WTC11 (cell line): ENCODE data around the gene MAGI2. TPM values are rescaled to one million over a fixed set of nuclear protein-coding genes. Genes with fewer than 3 reads are reported as not detected.

Experiments used
- ATAC-seq: fragments of 200-7000 bp; cut with Tn5 transposase; 2 replicates; pipeline ENCODE4 v1.10.0; 2021; ENCODE audit warnings: mild to moderate bottlenecking, moderate library complexity
- CTCF ChIA-PET: fragments of 300-600 bp; sonication (Branson Sonifier 250); formaldehyde crosslinking; loops from one replicate; lab custom pipeline; 2021; ENCODE audit warnings: antibody characterized with exemption; lab: Charles Lee
- POLR2A ChIA-PET: fragments of 350-600 bp; sonication (Branson Sonifier 250); formaldehyde crosslinking; loops from one replicate; lab custom pipeline; 2021; ENCODE audit warnings: antibody characterized with exemption; lab: Charles Lee
- DNase-seq: peaks from one replicate; pipeline ENCODE4 v3.0.0; 2021; ENCODE audit warnings: low spot score
- H3K27ac Mint-ChIP-seq: 2 replicates; pipeline ENCODE4 v1.8.0; 2021; ENCODE audit warnings: mixed read lengths
- H3K27me3 Mint-ChIP-seq: 2 replicates; pipeline ENCODE4 v1.8.0; 2021; ENCODE audit warnings: low read depth, mild to moderate bottlenecking, moderate library complexity, mixed read lengths
- H3K36me3 Mint-ChIP-seq: 2 replicates; pipeline ENCODE4 v1.8.0; 2021; ENCODE audit warnings: mixed read lengths
- H3K4me1 Mint-ChIP-seq: 2 replicates; pipeline ENCODE4 v1.8.0; 2022; ENCODE audit warnings: mixed read lengths
- H3K4me3 Mint-ChIP-seq: 2 replicates; pipeline ENCODE4 v1.8.0; 2021; ENCODE audit warnings: mild to moderate bottlenecking, moderate library complexity, mixed read lengths
- H3K9me3 Mint-ChIP-seq: 2 replicates; pipeline ENCODE4 v1.8.0; 2021; ENCODE audit warnings: mixed read lengths
- AFF4 ChIP-seq: sonication (generic); formaldehyde crosslinking; IDR thresholded peaks from 2 replicates; pipeline ENCODE4 v1.8.1; 2023; ENCODE audit warnings: mild to moderate bottlenecking, missing genetic modification reagents, borderline replicate concordance
- ARID4B ChIP-seq: sonication (generic); formaldehyde crosslinking; IDR thresholded peaks from 2 replicates; pipeline ENCODE4 v1.8.0; 2023; ENCODE audit warnings: missing genetic modification reagents, mild to moderate bottlenecking, borderline replicate concordance
- ATF6 ChIP-seq: sonication (generic); formaldehyde crosslinking; IDR thresholded peaks from 2 replicates; pipeline ENCODE4 v1.8.1; 2023; ENCODE audit warnings: mild to moderate bottlenecking, missing genetic modification reagents
- CBFB ChIP-seq: sonication (generic); formaldehyde crosslinking; IDR thresholded peaks from 2 replicates; pipeline ENCODE4 v1.8.1; 2022; ENCODE audit warnings: mild to moderate bottlenecking, low read depth, missing genetic modification reagents
- E2F1 ChIP-seq: sonication (generic); formaldehyde crosslinking; IDR thresholded peaks from 2 replicates; pipeline ENCODE4 v1.8.0; 2022; ENCODE audit warnings: mild to moderate bottlenecking, missing genetic modification reagents
- GRHL2 ChIP-seq: fragments of 250-450 bp; sonication (Bioruptor Pico); IDR thresholded peaks from 2 replicates; pipeline ENCODE4 v1.8.0; 2022; ENCODE audit warnings: mild to moderate bottlenecking, moderate library complexity; ENCODE audit not compliant: insufficient replicate concordance, severe bottlenecking
- JAZF1 ChIP-seq: fragments of 250-450 bp; sonication (Bioruptor Pico); IDR thresholded peaks from 2 replicates; pipeline ENCODE4 v1.9.0; 2021; ENCODE audit warnings: moderate library complexity, mild to moderate bottlenecking, inconsistent platforms
- JUN ChIP-seq: sonication (generic); formaldehyde crosslinking; IDR thresholded peaks from 2 replicates; pipeline ENCODE4 v1.8.0; 2023; ENCODE audit warnings: mild to moderate bottlenecking, missing genetic modification reagents
- NR2C2 ChIP-seq: sonication (generic); formaldehyde crosslinking; IDR thresholded peaks from 2 replicates; pipeline ENCODE4 v1.8.0; 2022; ENCODE audit warnings: mild to moderate bottlenecking, missing genetic modification reagents
- PRRX2 ChIP-seq: fragments of 250-450 bp; sonication (Bioruptor Pico); IDR thresholded peaks from 2 replicates; pipeline ENCODE4 v1.8.0; 2021; ENCODE audit warnings: mild to moderate bottlenecking
- TEAD4 ChIP-seq: sonication (generic); formaldehyde crosslinking; IDR thresholded peaks from 2 replicates; pipeline ENCODE4 v1.8.0; 2022; ENCODE audit warnings: mild to moderate bottlenecking, missing genetic modification reagents
- USF2 ChIP-seq: sonication (generic); formaldehyde crosslinking; IDR thresholded peaks from 2 replicates; pipeline ENCODE4 v1.8.1; 2023; ENCODE audit warnings: mild to moderate bottlenecking, missing genetic modification reagents, moderate library complexity
- ZMAT4 ChIP-seq: fragments of 250-450 bp; sonication (Bioruptor Pico); IDR thresholded peaks from 2 replicates; pipeline ENCODE4 v1.9.0; 2021; ENCODE audit warnings: mild to moderate bottlenecking
- ZNF232 ChIP-seq: sonication (generic); formaldehyde crosslinking; IDR thresholded peaks from 2 replicates; pipeline ENCODE4 v1.8.0; 2022; ENCODE audit warnings: mild to moderate bottlenecking, missing genetic modification reagents
- ZNF263 ChIP-seq: sonication (generic); formaldehyde crosslinking; IDR thresholded peaks from 2 replicates; pipeline ENCODE4 v1.8.1; 2022; ENCODE audit warnings: low read depth, mild to moderate bottlenecking, moderate library complexity, missing genetic modification reagents
- ZNF281 ChIP-seq: sonication (generic); formaldehyde crosslinking; IDR thresholded peaks from 2 replicates; pipeline ENCODE4 v1.8.0; 2023; ENCODE audit warnings: mild to moderate bottlenecking, missing genetic modification reagents
- ZNF317 ChIP-seq: sonication (generic); formaldehyde crosslinking; IDR thresholded peaks from 2 replicates; pipeline ENCODE4 v1.8.1; 2023; ENCODE audit warnings: low read depth, mild to moderate bottlenecking, moderate library complexity, missing genetic modification reagents, borderline replicate concordance
- total RNA-seq: library from RNA; stranded (reverse); gene quantifications from 3 replicates; pipeline ENCODE4 v1.2.3, GENCODE V29; 2021

MAGI2 gene
- total RNA-seq, 1 experiment from 2014 or later: 26.6 TPM

GRCh38 chr7:78299088-78299487 lies 1154.4 kb downstream of the MAGI2 start (continued):
- TF ChIP-seq ATF6 (CRISPR knock-in tag): no peak
- no peak for TF ChIP-seq ZNF317 (CRISPR knock-in tag)
- no peak for TF ChIP-seq USF2 (CRISPR knock-in tag)
- TF ChIP-seq PRRX2: no peak
- no peak for TF ChIP-seq AFF4
- TF ChIP-seq ARID4B (CRISPR knock-in tag): no peak

- no peak overlapping the region for H3K4me3 Mint-ChIP-seq
- DNase-seq: no peak
These were observed 1156.7 kb downstream of the MAGI2 start for GRCh38 chr7:78296644-78297371.

More at GRCh38 chr7:78296644-78297371, 1156.7 kb downstream of the MAGI2 start:
- TF ChIP-seq ZMAT4: no peak
- TF ChIP-seq CBFB (CRISPR knock-in tag): no peak
- no peak for TF ChIP-seq ZNF232 (CRISPR knock-in tag)
- TF ChIP-seq JAZF1 (CRISPR knock-in tag): no peak
- no peak for TF ChIP-seq JUN (CRISPR knock-in tag)
- no peak for TF ChIP-seq E2F1 (CRISPR knock-in tag)
- TF ChIP-seq GRHL2 (CRISPR knock-in tag): no peak
- no peak for TF ChIP-seq ZNF281 (CRISPR knock-in tag)
- no peak for TF ChIP-seq TEAD4 (CRISPR knock-in tag)
- TF ChIP-seq ZNF263: no peak
- no peak for TF ChIP-seq NR2C2
- H3K27me3 Mint-ChIP-seq: no peaks in the 10 kb centered on the region
- CTCF ChIA-PET: no interaction called here
- H3K9me3 Mint-ChIP-seq: peaks cover 4% of the 10 kb centered on the region
- no peak overlapping the region for H3K27ac Mint-ChIP-seq
- H3K4me1 Mint-ChIP-seq: no peaks in the 10 kb centered on the region
- no peak for ATAC-seq
- peaks cover 3% of the 10 kb centered on the region; the same call in 1 of the 2 replicates for H3K36me3 Mint-ChIP-seq
- POLR2A ChIA-PET: no interaction called here
